ENCODE results near the gene AMBRA1.
A peak's percentile ranks its signal among the peaks of the same experiment; 100 is the strongest.

The AMBRA1 gene

GRCh38 chr11:46625406-46625805 is 31.6 kb upstream of the AMBRA1 start:
- H3K27ac ChIP-seq, result no peak overlapping the region
- TF ChIP-seq, protein P1, sequence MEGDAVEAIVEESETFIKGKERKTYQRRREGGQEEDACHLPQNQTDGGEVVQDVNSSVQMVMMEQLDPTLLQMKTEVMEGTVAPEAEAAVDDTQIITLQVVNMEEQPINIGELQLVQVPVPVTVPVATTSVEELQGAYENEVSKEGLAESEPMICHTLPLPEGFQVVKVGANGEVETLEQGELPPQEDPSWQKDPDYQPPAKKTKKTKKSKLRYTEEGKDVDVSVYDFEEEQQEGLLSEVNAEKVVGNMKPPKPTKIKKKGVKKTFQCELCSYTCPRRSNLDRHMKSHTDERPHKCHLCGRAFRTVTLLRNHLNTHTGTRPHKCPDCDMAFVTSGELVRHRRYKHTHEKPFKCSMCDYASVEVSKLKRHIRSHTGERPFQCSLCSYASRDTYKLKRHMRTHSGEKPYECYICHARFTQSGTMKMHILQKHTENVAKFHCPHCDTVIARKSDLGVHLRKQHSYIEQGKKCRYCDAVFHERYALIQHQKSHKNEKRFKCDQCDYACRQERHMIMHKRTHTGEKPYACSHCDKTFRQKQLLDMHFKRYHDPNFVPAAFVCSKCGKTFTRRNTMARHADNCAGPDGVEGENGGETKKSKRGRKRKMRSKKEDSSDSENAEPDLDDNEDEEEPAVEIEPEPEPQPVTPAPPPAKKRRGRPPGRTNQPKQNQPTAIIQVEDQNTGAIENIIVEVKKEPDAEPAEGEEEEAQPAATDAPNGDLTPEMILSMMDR (conservative IDR thresholded peaks at IDR 0.05), result no peak

GRCh38 chr11:46618837-46619236 is 25.0 kb upstream of the AMBRA1 start:
- H3K27ac ChIP-seq, result peak overlapping the region; percentile 86; the same call in 1 of the 2 replicates

GRCh38 chr11:46617972-46618314 is 24.1 kb upstream of the AMBRA1 start:
- peak overlapping the region; percentile 86 for H3K27ac ChIP-seq
- TF ChIP-seq, protein P1 (conservative IDR thresholded peaks at IDR 0.05), result peak; percentile 15

More at GRCh38 chr11:46618837-46619236, 25.0 kb upstream of the AMBRA1 start:
- TF ChIP-seq, protein P1 (conservative IDR thresholded peaks at IDR 0.05), result no peak

DNA sequence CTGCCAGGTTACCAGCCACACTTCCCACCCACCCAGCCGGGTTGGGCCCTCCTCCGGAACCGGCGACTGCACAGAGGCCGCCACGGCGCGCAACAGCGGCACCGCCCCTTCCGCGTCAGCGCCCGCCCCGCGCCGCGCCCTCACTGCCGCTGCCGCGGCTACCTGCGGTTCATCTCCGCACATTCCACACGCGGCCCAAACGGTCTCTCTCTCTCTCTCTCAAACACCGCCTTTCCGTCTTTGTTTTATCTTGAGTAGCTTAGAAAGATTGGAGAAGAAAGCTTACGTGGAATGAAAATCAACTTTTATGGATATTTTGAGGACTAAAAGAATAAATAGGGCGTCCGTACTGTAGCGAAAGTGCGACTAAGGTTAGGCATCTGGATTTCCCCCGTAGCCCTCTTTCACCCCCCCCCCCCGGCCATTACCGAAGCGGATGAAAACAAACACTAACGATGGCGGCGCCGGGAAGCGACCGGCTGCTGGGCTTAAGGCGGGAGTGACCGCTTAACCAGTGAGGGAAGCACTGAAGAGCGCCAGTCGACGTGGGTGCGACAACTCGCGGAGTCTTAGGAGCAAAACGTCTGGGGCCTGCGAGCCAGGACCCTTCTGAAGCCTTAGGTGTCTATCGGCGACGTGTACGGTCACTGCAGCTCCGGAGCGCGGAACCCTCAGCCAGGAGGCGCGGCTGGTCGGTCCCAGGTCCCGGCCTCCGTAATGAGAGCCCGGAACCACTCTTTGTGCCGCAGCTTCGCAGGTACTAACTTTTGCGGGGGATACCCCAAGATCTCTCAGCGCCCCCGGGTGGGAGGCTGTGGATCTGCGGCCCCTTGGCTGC is 23.5 kb upstream of the AMBRA1 start, which contains the start of the genes ATG13 and HARBI1:
Gene ATG13 (plus strand): TSS at position 420 of the 838 bp plus-strand sequence. CDS start 26,739 bp downstream, outside the sequence.
Gene HARBI1 (minus strand): TSS at position 94 of the 838 bp plus-strand sequence. CDS start 990 bp downstream, outside the sequence.
- TF ChIP-seq, protein P1 (conservative IDR thresholded peaks at IDR 0.05), result peak; percentile 72
- peak within 1 kb of the TSS; percentile 86 for H3K27ac ChIP-seq

- TF ChIP-seq, protein P1 (conservative IDR thresholded peaks at IDR 0.05), result no peak
- peak overlapping the region; percentile 86 for H3K27ac ChIP-seq
Measured at GRCh38 chr11:46616551-46617133, 22.8 kb upstream of the AMBRA1 start.

GRCh38 chr11:46615756-46616155 is 21.9 kb upstream of the AMBRA1 start:
- peak overlapping the region; percentile 86; the same call in 1 of the 2 replicates for H3K27ac ChIP-seq
- TF ChIP-seq, protein P1 (conservative IDR thresholded peaks at IDR 0.05), result no peak

GRCh38 chr11:46612326-46612725 is 18.5 kb upstream of the AMBRA1 start:
- H3K27ac ChIP-seq, result no peak overlapping the region
- TF ChIP-seq, protein P1 (conservative IDR thresholded peaks at IDR 0.05), result no peak

Measured in VCaP (cell line).